Stimulated activated CD4-positive, alpha-beta T cell treated with anti-CD3 and anti-CD28 coated beads, Interleukin-2, amount 100 ng/mL, for 24 hours (primary cell): ENCODE data around the gene CRYGN.

Experiments
- DNase-seq, 2 donors: peaks; one replicate each; pipeline ENCODE4 v3.0.0-alpha.2; 2020

The CRYGN gene

GRCh38 chr7:151459726-151460473 lies 20.0 kb upstream of the CRYGN start:
- no peak for DNase-seq

DNA sequence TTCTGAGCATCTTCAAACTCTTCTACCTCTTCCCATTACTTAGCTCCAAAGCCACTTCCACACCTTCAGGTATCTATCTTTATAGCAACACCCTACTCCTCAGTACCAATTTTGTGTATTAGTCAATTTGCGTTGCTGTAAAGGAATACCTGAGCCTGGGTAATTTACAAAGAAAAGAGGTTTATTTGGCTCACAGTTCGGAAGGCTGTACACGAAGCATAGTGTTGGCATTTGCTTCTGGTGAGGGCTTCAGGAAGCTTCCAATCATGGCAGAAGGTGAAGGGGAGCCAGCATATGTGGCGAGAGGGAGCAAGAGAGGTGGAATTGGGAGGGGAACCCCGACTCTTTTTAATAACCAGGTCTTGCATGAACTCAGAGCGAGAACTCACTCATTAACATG lies 17.6 kb upstream of the CRYGN start:
- no peak for DNase-seq

- no peak for DNase-seq
Measured at GRCh38 chr7:151456782-151457181, 16.8 kb upstream of the CRYGN start.

DNA sequence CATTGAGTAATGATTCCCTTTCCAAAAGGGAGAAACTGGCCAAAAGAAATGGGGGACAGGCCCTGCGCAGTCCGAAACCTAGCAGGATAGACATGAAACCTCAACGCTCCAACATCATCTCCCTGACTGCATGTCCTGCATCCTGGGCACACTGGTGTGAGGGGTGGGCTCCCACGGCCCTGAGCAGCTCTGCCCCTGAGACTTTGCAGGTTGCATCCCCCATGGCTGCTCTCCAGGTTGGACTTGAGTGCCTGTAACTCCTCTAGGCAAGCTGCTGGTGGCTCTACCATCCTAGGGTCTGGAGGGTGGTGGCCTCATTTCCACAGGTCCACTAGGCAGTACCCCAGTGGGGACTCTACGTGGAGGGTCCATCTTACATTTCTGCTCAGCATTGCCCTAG lies 16.3 kb upstream of the CRYGN start:
- no peak for DNase-seq

GRCh38 chr7:151455690-151456089 lies 15.7 kb upstream of the CRYGN start:
- no peak for DNase-seq

- no peak for DNase-seq
Measured at GRCh38 chr7:151454932-151455530, 15.1 kb upstream of the CRYGN start.

DNA sequence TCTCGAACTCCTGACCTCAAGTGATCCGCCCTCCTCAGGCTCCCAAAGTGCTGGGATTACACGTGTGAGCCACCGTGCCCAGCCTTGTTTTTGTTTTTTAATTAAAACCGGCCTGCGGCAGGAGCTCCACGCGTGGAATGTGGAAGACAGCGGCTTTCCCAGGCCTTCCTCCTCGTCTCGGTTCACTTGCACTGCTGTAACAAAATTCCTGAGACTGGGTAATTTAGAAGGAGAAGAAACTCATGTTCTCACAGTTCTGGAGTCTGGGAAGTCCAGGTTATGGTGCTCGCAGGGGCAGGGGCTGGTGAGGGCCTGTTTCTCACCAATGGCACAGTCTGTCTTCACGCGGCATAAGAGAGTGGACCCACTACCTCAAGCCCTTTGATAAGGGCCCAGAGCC lies 14.4 kb upstream of the CRYGN start:
- DNase-seq, result no peak

DNA sequence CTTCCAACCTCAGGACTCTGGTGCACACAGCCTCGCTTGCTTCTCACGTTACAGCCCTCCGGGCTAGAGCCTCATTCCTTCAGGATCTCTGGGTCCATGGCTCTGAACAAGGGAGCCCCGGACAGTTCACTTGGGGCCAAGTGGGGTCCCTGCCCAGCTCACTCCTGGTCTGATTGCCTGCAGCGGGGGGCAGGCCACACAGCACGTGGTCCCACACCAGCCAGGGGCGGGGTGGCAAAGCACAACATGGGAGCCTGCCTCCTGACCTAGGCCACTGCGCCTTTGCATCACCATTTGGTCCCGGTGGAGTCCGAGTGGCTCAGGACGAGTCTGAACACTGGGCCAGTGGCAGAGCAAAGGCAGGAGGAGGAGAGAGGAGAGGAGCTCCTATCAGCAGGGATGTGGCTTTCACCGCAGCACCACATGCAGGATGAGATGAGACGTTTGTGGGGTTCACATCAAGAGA lies 13.4 kb upstream of the CRYGN start:
- DNase-seq, result no peak

GRCh38 chr7:151452680-151453325 lies 12.9 kb upstream of the CRYGN start:
- DNase-seq, result no peak

GRCh38 chr7:151451626-151452571 lies 12.0 kb upstream of the CRYGN start:
- no peak for DNase-seq

DNA sequence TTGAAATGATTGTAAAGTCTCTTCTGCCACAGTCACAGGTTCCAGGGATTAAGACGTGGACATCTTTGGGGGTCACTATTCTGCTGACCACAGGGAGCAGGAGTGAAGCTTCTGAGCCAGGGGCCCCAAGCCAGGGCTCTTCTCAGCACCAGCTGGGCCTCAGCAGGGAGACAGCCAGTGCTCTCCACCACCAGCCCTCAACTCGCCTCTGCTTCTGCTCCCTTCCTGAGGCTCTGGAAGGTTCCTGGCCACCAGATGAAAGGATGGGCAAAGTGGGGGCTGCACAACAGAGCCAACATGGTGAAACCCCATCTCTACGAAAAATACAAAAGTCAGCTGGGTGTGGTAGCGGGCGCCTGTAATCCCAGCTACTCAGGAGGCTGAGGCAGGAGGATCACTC lies 11.2 kb upstream of the CRYGN start:
- DNase-seq, result no peak

GRCh38 chr7:151449990-151450389 lies 10.0 kb upstream of the CRYGN start:
- no peak for DNase-seq

DNA sequence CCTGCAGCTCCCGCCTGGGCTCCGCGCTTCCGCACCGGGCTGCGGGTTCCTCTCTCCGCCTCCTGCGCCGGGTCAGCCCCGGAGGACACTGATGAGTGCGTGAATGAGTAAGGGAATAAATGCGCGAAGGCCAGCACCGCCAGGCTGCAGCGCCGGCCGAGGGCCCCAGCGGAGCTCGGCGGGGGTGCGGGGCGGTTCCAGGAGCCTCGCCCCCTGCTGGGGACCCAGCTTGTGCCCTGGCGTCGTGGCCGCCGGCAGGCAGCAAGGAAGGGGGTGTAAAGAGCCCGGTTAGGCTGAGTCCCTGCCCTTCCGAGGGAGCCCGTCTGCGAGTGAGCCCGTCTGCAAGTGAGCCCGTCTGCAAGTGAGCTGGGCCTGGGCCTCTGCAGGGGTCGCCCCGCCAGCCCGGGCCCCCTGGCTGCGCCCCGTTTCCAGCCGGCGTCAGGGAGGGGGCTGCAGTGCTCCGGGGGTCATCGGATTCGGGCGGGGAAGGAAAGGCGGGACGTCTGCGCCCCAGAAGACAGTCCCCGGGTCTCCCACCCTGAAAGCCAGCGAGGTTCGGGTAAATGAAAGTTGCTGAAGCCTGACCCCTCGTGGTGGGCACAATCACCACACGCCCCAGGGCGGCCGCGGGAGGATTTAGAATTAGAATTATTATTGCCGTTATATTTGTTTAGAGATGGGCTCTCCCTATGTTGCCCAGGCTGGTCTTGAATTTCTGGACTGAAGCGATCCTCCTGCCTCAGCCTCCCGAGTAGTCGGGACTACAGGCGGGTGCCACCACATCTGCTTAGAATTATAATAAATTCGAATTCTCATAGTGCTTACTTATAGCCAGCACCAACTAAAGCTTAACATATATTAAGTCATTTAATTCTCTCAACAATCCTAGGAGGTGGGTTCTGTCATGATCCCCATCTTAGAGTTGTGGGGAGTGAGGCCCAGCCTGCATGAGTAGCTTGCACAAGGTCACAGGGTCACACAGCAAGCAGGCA lies 8.6 kb upstream of the CRYGN start:
- peak; percentile 80 to 82 for DNase-seq

DNA sequence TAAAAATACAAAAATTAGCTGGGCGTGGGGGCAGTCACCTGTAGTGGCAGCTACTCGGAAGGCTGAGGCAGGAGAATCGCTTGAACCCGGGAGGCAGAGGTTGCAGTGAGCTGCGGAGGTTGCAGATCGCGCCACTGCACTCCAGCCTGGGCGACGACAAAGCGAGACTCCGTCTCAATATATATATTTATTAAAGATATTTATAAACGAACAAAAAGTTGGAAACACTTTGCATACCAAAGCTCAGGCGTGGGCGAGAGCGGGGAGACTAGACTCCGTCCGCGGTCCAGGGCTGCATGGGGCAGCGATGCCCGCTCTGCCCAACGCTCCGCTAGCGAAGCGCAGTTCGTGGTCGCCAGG lies 7.9 kb upstream of the CRYGN start:
- no peak for DNase-seq

DNA sequence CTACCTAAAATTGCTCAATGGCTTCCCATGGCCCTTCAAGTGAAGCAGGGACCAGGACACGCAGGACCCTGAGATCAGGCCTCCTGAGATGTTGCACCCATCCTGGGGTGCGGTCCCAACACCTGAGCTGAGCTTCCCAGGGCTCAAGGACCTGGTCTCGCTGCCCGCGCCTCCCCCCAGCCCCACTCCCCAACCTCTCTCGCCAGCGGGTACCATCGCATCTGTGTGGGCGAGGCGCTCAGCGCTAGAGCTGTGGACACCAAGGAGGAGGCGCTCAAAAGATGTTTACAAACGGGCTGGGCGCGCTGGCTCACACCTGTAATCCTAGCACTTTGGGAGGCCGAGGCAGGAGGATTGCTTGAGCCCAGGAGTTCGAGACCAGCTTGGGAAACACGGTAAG lies 7.4 kb upstream of the CRYGN start:
- DNase-seq, result no peak

DNA sequence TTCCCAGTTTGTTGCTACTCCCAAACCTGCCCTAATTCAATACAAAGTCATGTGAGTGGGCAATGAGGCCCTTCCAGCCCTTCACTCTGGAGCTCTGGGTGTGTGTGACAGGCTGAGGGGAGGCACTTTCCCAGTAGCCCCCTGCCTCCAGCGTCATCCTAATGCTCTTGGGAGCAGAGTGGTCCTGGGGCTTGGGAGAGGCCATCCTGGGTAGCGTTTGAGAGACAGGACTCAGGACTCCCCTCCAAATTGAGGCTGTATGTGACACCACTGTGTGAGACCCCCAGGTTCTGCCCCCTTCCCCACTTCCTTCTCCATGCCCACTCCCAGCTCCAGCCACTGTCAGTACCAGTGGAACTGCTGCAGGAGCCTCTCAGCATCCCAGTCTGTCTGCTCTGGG lies 6.5 kb upstream of the CRYGN start:
- no peak for DNase-seq

DNA sequence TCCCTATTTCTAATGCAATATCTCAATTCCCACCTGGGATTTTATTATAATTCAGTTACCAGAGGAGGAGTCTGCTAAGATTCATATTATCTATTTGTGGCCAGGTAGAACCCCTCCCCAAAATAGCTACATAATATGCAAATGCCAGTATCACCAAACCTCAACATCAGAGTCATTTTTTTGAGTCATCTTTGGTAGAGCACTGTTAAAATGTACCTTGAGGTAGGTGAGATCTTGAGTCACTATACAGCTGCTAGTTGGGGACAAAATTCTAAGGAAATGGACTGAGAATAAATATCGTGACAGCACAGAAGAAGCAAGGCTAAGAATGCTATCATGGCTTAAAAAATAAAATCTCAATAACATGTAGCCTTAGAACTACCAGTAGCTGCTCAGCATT lies 4.7 kb upstream of the CRYGN start:
- DNase-seq, result no peak

DNA sequence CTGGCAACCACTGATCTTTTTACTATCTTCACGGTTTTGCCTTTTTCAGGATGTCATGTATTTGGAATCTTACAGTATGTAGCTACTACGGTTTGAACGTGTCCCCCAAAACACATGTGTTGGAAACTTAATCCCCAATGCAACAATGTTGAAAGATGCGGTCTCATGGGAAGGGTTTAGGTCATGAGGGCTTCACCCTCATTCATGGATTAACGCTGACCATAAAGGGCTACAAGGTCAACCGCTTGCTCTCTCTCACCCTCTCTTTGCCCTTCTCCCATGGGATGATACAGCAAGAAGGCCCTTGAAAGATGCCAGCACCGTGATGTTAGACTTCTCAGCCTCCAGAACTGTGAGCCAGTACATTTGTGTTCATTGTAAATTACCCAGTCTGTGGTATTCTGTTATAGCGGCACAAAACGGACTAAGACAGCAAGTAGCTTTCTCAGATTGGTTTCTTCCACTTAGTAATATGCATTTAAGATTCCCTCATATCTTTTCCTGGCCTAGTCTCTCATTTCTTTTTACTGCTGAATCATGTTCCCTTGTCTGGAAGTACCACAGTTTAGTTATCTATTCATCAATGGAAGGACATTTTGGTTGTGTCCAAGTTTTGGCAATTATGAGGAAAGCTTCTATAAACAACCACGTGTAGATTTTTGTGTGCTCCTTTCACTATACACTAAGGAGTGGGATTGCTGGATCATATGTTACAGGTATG lies 3.0 kb upstream of the CRYGN start:
- no peak for DNase-seq

- DNase-seq, result no peak
Measured at GRCh38 chr7:151440799-151441445, 981 bp upstream of the CRYGN start.

- DNase-seq, result no peak
Measured at GRCh38 chr7:151438864-151439601, 908 bp downstream of the CRYGN start.
